Keratinocyte (primary cell): Measurements from ENCODE around the gene PUS3.
A peak's percentile ranks its signal among the peaks of the same experiment; 100 is the strongest.

ENCODE experiments used
- CTCF ChIP-seq, 3 experiments: IDR thresholded peaks in 1 of 3; conservative IDR thresholded peaks in 1 of 3; optimal IDR thresholded peaks in 1 of 3; 2 replicates in 2 of 3; 3 replicates in 1 of 3; pipeline versions ENCODE3 to v1.5.1; 2011; ENCODE audit warnings: low read length in 3 of 3, mild to moderate bottlenecking in 3 of 3, moderate library complexity in 2 of 3, control low read depth in 1 of 3, inconsistent platforms in 1 of 3; ENCODE audit not compliant: insufficient read depth in 2 of 3; ENCODE audit errors: extremely low read depth in 1 of 3
- EZH2 ChIP-seq: IDR thresholded peaks from one replicate; pipeline ENCODE4 v1.6.1; 2012; ENCODE audit warnings: inconsistent platforms, mild to moderate bottlenecking, low read length, moderate library complexity

- TF ChIP-seq CTCF (optimal IDR thresholded peaks at IDR 0.05 in 1 of 3, IDR thresholded peaks at IDR 0.05 in 1 of 3, conservative IDR thresholded peaks at IDR 0.05 in 1 of 3; ENCODE audit: extremely low read depth in 1 of 3, insufficient read depth in 2 of 3, low read length in 3 of 3) (peak in 2 of 3 experiments; percentile 14 to 41), EZH2 (no peak)
Observed at GRCh38 chr11:125887373-125888324, 15.4 kb downstream of the PUS3 start, which contains the start of gene HYLS1.
